Motor neuron (in vitro differentiated cells): Measurements from ENCODE around the gene ESRP2. TPM values are rescaled to one million over a fixed set of nuclear protein-coding genes. Genes with fewer than 3 reads are reported as not detected.

Source experiments
- ATAC-seq, 8 experiments: fragments of 200-7000 bp; cut with Tn5 transposase; replicated peaks in 6 of 8; 2 replicates each; pipeline ENCODE4 v1.8.0; 2021; ENCODE audit warnings: mild to moderate bottlenecking in 8 of 8, moderate library complexity in 8 of 8
- H3K27ac ChIP-seq, 2 donors: fragments of 250-450 bp; sonication (Bioruptor Pico); 2 replicates each; pipeline ENCODE4 v1.9.0; 2021; ENCODE audit warnings: antibody characterized with exemption in 2 of 2, mild to moderate bottlenecking in 2 of 2, moderate library complexity in 1 of 2
- H3K4me1 ChIP-seq, 2 donors: fragments of 250-450 bp; sonication (Bioruptor Pico); replicated peaks in 1 of 2; 2 replicates each; pipeline ENCODE4 v1.6.1; 2021; ENCODE audit warnings: antibody characterized with exemption in 2 of 2, mild to moderate bottlenecking in 2 of 2, moderate library complexity in 1 of 2
- H3K4me3 ChIP-seq, 5 donors: fragments of 250-450 bp; sonication (Bioruptor Pico); 2 replicates each; pipeline ENCODE4 v1.9.0; 2021; ENCODE audit warnings: antibody characterized with exemption in 5 of 5, mild to moderate bottlenecking in 5 of 5, moderate library complexity in 4 of 5
- whole genome bisulfite sequencing, 10 experiments: fragments of 450-650 bp; shearing (Covaris generic); methylation state at CpG; one replicate each; pipeline ENCODE4 v1.0.0; 2022; 5-methylcytosine and 5-hydroxymethylcytosine counted together
- in situ Hi-C, 9 experiments: fragments of 400-800 bp; cut with MboI; loops; one replicate each; pipeline ENCODE4 v1.15.0; 2021; ENCODE audit warnings: low sequenced_read_pairs in 9 of 9, low pct_unique_long_range_greater_than_20kb in 2 of 9; ENCODE audit not compliant: unreplicated experiment in 9 of 9
- total RNA-seq, 8 experiments: library from RNA; unstranded; fragments of 300-600 nt; gene quantifications; 2 replicates each; pipeline versions ENCODE4 v1.2.3 to v1.2.4, GENCODE V29; 2022

ESRP2 gene
- total RNA-seq, 8 experiments from 2014 or later, result 0.33 to 4.6 (median 0.73) TPM

GRCh38 chr16:68257251-68257905 is 21.5 kb upstream of the ESRP2 start:
- WGBS, 10 experiments, result 68 to 100% (median 93%) methylated on average over 1 to 6 of the region's 6 CpGs; no CpG with 5 or more reads in 4 of the 10 experiments
- H3K4me1 ChIP-seq, result peaks cover 0 to 4% of the 10 kb centered on the region in 2 donors
- no peak overlapping the region for H3K4me3 ChIP-seq
- no peak overlapping the region for H3K27ac ChIP-seq
- peak in 6 of 8 experiments; percentile 2 to 41 (median 7) for ATAC-seq
- in situ Hi-C loops, result no loop called here

GRCh38 chr16:68255712-68256111 is 19.8 kb upstream of the ESRP2 start:
- ATAC-seq, result no peak
- 92 to 100% (median 98%) methylated on average over 2 to 7 of the region's 18 CpGs; no CpG with 5 or more reads in 6 of the 10 experiments for WGBS, 10 experiments
- in situ Hi-C loops, result no loop called here

GRCh38 chr16:68253721-68254120 is 17.8 kb upstream of the ESRP2 start:
- WGBS, 10 experiments, result 82 to 100% (median 100%) methylated on average over 1 to 2 of the region's 4 CpGs; no CpG with 5 or more reads in 5 of the 10 experiments
- ATAC-seq, result no peak
- Histone ChIP-seq H3K4me3 (no peak overlapping the region), H3K27ac (no peak overlapping the region), H3K4me1 (peaks cover 0 to 4% of the 10 kb centered on the region in 2 donors)
- in situ Hi-C loops, result no loop called here

More at GRCh38 chr16:68255712-68256111, 19.8 kb upstream of the ESRP2 start:
- Histone ChIP-seq H3K4me1 (peaks cover 0 to 4% of the 10 kb centered on the region in 2 donors), H3K4me3 (no peak overlapping the region), H3K27ac (no peak overlapping the region)

GRCh38 chr16:68252383-68252782 is 16.5 kb upstream of the ESRP2 start:
- Histone ChIP-seq H3K4me1 (peaks cover 0 to under 1% of the 10 kb centered on the region in 2 donors), H3K4me3 (no peak overlapping the region), H3K27ac (no peak overlapping the region)
- WGBS, 10 experiments, result 85 to 100% (median 89%) methylated on average over 1 to 4 of the region's 5 CpGs; no CpG with 5 or more reads in 2 of the 10 experiments
- in situ Hi-C loops, result no loop called here
- ATAC-seq, result peak in 5 of 8 experiments; percentile 15 to 57 (median 29)

GRCh38 chr16:68251832-68252231 is 15.9 kb upstream of the ESRP2 start:
- no peak overlapping the region for H3K27ac ChIP-seq
- 29 to 100% (median 88%) methylated on average over 1 to 5 of the region's 5 CpGs; no CpG with 5 or more reads in 3 of the 10 experiments for WGBS, 10 experiments
- no peak for ATAC-seq
- H3K4me3 ChIP-seq, result no peak overlapping the region
- H3K4me1 ChIP-seq, result no peaks in the 10 kb centered on the region
- in situ Hi-C loops, result no loop called here

- Histone ChIP-seq H3K4me3 (no peak overlapping the region), H3K27ac (no peak overlapping the region), H3K4me1 (peaks cover 3% of the 10 kb centered on the region in 2 donors)
- in situ Hi-C loops, result no loop called here
- ATAC-seq, result no peak
- WGBS, 10 experiments, result 76 to 96% (median 89%) methylated on average over 1 to 6 of the region's 6 CpGs; no CpG with 5 or more reads in 2 of the 10 experiments
Observed at GRCh38 chr16:68250951-68251350, 15.0 kb upstream of the ESRP2 start.

GRCh38 chr16:68249371-68249770 is 13.4 kb upstream of the ESRP2 start:
- no peak overlapping the region for H3K4me3 ChIP-seq
- ATAC-seq, result no peak
- WGBS, 10 experiments, result 80 to 100% (median 97%) methylated on average over 1 to 2 of the region's 4 CpGs; no CpG with 5 or more reads in 6 of the 10 experiments
- H3K4me1 ChIP-seq, result peaks cover 6% of the 10 kb centered on the region in 2 donors
- in situ Hi-C loops, result no loop called here
- H3K27ac ChIP-seq, result no peak overlapping the region

GRCh38 chr16:68247932-68248331 is 12.0 kb upstream of the ESRP2 start:
- Histone ChIP-seq H3K4me3 (no peak overlapping the region), H3K4me1 (peaks cover 6 to 9% of the 10 kb centered on the region in 2 donors), H3K27ac (no peak overlapping the region)
- in situ Hi-C loops, result no loop called here
- no peak for ATAC-seq
- 80 to 100% (median 93%) methylated on average over 1 to 4 of the region's 4 CpGs; no CpG with 5 or more reads in 2 of the 10 experiments for WGBS, 10 experiments

- Histone ChIP-seq H3K4me3 (no peak overlapping the region), H3K27ac (no peak overlapping the region), H3K4me1 (peaks cover 6 to 9% of the 10 kb centered on the region in 2 donors)
- WGBS, 10 experiments, result 80 to 100% (median 90%) methylated on average over 1 to 3 of the region's 4 CpGs; no CpG with 5 or more reads in 3 of the 10 experiments
- in situ Hi-C loops, result no loop called here
- ATAC-seq, result no peak
Observed at GRCh38 chr16:68247400-68247799, 11.5 kb upstream of the ESRP2 start.

- WGBS, 10 experiments, result 43 to 100% (median 84%) methylated on average over 1 to 2 of the region's 5 CpGs; no CpG with 5 or more reads in 6 of the 10 experiments
- H3K4me3 ChIP-seq, result no peak overlapping the region
- no peak overlapping the region for H3K27ac ChIP-seq
- ATAC-seq, result peak in 2 of 8 experiments; percentile 11 to 27
- H3K4me1 ChIP-seq, result peaks cover 6 to 9% of the 10 kb centered on the region in 2 donors
- in situ Hi-C loops, result no loop called here
Observed at GRCh38 chr16:68246666-68247065, 10.7 kb upstream of the ESRP2 start.

- ATAC-seq, result no peak
- H3K27ac ChIP-seq, result no peak overlapping the region
- H3K4me1 ChIP-seq, result peaks cover 6 to 9% of the 10 kb centered on the region in 2 donors
- in situ Hi-C loops, result no loop called here
- peak overlapping the region; percentile 63 to 98 (median 94) for H3K4me3 ChIP-seq
- whole genome bisulfite sequencing, 10 experiments, result 20 to 92% (median 70%) methylated on average over 1 to 4 of the region's 7 CpGs; no CpG with 5 or more reads in 3 of the 10 experiments
Observed at GRCh38 chr16:68246121-68246520, 10.2 kb upstream of the ESRP2 start.

- ATAC-seq, result peak; percentile 86 to 98 (median 94)
- Histone ChIP-seq H3K27ac (no peak within 1 kb of the TSS), H3K4me1 (peaks cover 6 to 9% of the 10 kb centered on the region in 2 donors), H3K4me3 (peak within 1 kb of the TSS; percentile 63 to 98 (median 94))
- 0 to 7% (median 6%) methylated on average over 3 to 6 of the region's 75 CpGs; no CpG with 5 or more reads in 7 of the 10 experiments for WGBS, 10 experiments
- in situ Hi-C loops, result no loop called here
Observed at GRCh38 chr16:68244903-68245853, 9.3 kb upstream of the ESRP2 start, which contains the start of gene PLA2G15. Gene PLA2G15, plus strand, starts transcription at chr16:68245373. Its CDS starts 54 bp downstream, at chr16:68245427.
